ENCODE results near the gene MPHOSPH9.
"Not testable (repeated sequence)": the region's sequence is repeated elsewhere in the genome, so short reads cannot be mapped to it uniquely, and the experiment has no call there.

MPHOSPH9 gene

GRCh38 chr12:123223241-123223668, 9.7 kb downstream of the MPHOSPH9 start:
- no peak for DNase-seq (ENCODE audit: low read depth)

- not testable (repeated sequence) for DNase-seq (ENCODE audit: low read depth)
Observed at GRCh38 chr12:123207815-123208214, 25.1 kb downstream of the MPHOSPH9 start.

- not testable (repeated sequence) for DNase-seq (ENCODE audit: low read depth)
Observed at GRCh38 chr12:123206794-123207193, 26.1 kb downstream of the MPHOSPH9 start.

- DNase-seq (ENCODE audit: low read depth), result no peak
Observed at GRCh38 chr12:123200414-123200813, 32.5 kb downstream of the MPHOSPH9 start.

- DNase-seq (ENCODE audit: low read depth), result no peak
Observed at GRCh38 chr12:123199936-123200335, 33.0 kb downstream of the MPHOSPH9 start.

- DNase-seq (ENCODE audit: low read depth), result no peak
Observed at GRCh38 chr12:123187637-123188036, 45.3 kb downstream of the MPHOSPH9 start.

- no peak for DNase-seq (ENCODE audit: low read depth)
Observed at GRCh38 chr12:123180171-123180570, 52.8 kb downstream of the MPHOSPH9 start.

GRCh38 chr12:123171967-123172366, 61.0 kb downstream of the MPHOSPH9 start:
- no peak for DNase-seq (ENCODE audit: low read depth)

GRCh38 chr12:123167329-123167728, 65.6 kb downstream of the MPHOSPH9 start:
- no peak for DNase-seq (ENCODE audit: low read depth)

- no peak for DNase-seq (ENCODE audit: low read depth)
Observed at GRCh38 chr12:123165537-123165936, 67.4 kb downstream of the MPHOSPH9 start.

- DNase-seq (ENCODE audit: low read depth), result no peak
Observed at GRCh38 chr12:123164710-123165261, 68.2 kb downstream of the MPHOSPH9 start.

- DNase-seq (ENCODE audit: low read depth), result no peak
Observed at GRCh38 chr12:123164222-123164621, 68.7 kb downstream of the MPHOSPH9 start.

- no peak for DNase-seq (ENCODE audit: low read depth)
Observed at GRCh38 chr12:123163227-123163626, 69.7 kb downstream of the MPHOSPH9 start.

GRCh38 chr12:123160801-123161487, 72.0 kb downstream of the MPHOSPH9 start:
- DNase-seq (ENCODE audit: low read depth), result no peak

- DNase-seq (ENCODE audit: low read depth), result no peak
Observed at GRCh38 chr12:123153906-123154305, 79.0 kb downstream of the MPHOSPH9 start.

GRCh38 chr12:123152833-123153232, 80.1 kb downstream of the MPHOSPH9 start:
- DNase-seq (ENCODE audit: low read depth), result no peak

GRCh38 chr12:123151457-123152454, 81.2 kb downstream of the MPHOSPH9 start:
- no peak for DNase-seq (ENCODE audit: low read depth)

- no peak for DNase-seq (ENCODE audit: low read depth)
Observed at GRCh38 chr12:123150744-123151456, 82.0 kb downstream of the MPHOSPH9 start, which contains the start of gene PITPNM2. PITPNM2 (minus strand) TSS chr12:123151090; CDS start chr12:123034590, 116,500 bp downstream.

GRCh38 chr12:123150275-123150743, 82.6 kb downstream of the MPHOSPH9 start:
- DNase-seq (ENCODE audit: low read depth), result no peak

- DNase-seq (ENCODE audit: low read depth), result no peak
Observed at GRCh38 chr12:123149501-123150274, 83.3 kb downstream of the MPHOSPH9 start.

GRCh38 chr12:123149088-123149487, 83.9 kb downstream of the MPHOSPH9 start:
- no peak for DNase-seq (ENCODE audit: low read depth)
